Parathyroid adenoma (tissue), 2 donors: Measurements from ENCODE around the gene ALDH1A1.

ENCODE experiments used
- H2AFZ ChIP-seq: fragments of 300-600 bp; sonication (generic); one replicate; pipeline ENCODE4 v1.7.0; 2017; ENCODE audit warnings: antibody characterized with exemption, mild to moderate bottlenecking
- H3K27ac ChIP-seq: fragments of 300-600 bp; sonication (generic); one replicate; pipeline ENCODE4 v1.7.0; 2017
- H3K27me3 ChIP-seq: fragments of 300-600 bp; sonication (generic); one replicate; pipeline ENCODE4 v1.7.0; 2017; ENCODE audit warnings: low read length; ENCODE audit not compliant: control insufficient read depth, insufficient read depth
- H3K36me3 ChIP-seq: fragments of 300-600 bp; sonication (generic); one replicate; pipeline ENCODE4 v1.7.0; 2017; ENCODE audit warnings: low read length; ENCODE audit not compliant: control insufficient read depth, insufficient read depth
- H3K4me1 ChIP-seq: fragments of 300-600 bp; sonication (generic); one replicate; pipeline ENCODE4 v1.7.0; 2017; ENCODE audit warnings: control low read depth
- H3K4me2 ChIP-seq: fragments of 300-600 bp; sonication (generic); one replicate; pipeline ENCODE4 v1.7.0; 2017; ENCODE audit warnings: low read length
- H3K4me3 ChIP-seq: fragments of 300-600 bp; sonication (generic); one replicate; pipeline ENCODE4 v1.7.0; 2017; ENCODE audit warnings: low read depth, low read length
- H3K79me2 ChIP-seq: fragments of 300-600 bp; sonication (generic); one replicate; pipeline ENCODE4 v1.7.0; 2017; ENCODE audit warnings: control low read depth
- H3K9ac ChIP-seq: fragments of 300-600 bp; sonication (generic); one replicate; pipeline ENCODE4 v1.7.0; 2017; ENCODE audit warnings: mild to moderate bottlenecking
- H3K9me3 ChIP-seq: fragments of 300-600 bp; sonication (generic); one replicate; pipeline ENCODE4 v1.7.0; 2017; ENCODE audit warnings: low read length; ENCODE audit not compliant: control insufficient read depth
- TF ChIP-seq, protein P1 (sequence below): fragments of 300-600 bp; sonication (generic); IDR thresholded peaks from one replicate; pipeline ENCODE4 v1.7.0; 2017; ENCODE audit warnings: antibody characterized with exemption, mild to moderate bottlenecking
- donor health status: primary hyperparathyroidism.

Gene ALDH1A1

DNA sequence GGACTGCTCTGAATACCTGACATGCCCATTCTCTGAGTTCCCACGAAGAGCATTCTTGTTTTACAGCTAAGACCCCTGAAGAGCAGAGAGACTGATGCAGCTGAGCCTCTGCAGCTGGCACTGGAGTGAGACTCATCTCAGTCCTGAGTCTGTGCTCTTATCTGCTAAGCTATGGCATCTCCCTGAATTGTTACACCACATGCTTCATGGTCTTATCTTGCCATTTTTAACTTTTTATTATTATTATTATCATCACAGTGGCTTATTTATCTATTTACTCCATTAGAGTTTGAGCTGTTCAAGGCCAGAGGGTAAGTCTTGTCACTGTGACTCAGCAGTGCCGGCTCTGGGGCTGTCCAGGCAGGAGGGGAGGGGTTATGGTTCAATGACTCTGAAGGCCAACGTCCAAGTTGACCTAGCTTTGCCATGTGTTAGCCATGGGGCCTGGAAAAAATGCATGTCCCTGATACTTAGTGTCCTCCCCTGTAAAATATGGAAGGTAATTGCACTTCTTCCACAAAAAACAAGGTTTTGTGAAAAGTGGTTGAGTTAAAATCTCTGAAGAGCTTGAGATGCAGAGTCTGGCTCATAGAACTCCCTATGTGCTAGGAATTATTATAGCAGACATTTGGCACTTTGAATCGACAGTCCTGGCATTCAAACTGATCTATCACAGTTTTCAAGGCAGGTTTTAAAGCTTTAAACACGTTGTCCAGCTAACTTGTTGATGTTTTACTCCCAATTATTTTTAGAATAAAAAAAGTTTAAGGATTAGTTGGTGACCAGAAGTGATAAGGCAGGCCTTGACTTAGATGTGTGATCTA is 94.6 kb downstream of the ALDH1A1 start:
- Histone ChIP-seq H3K27me3 (no peaks in the 10 kb centered on the region), H2AFZ (no peak overlapping the region), H3K36me3 (no peaks in the 10 kb centered on the region), H3K27ac (no peak overlapping the region), H3K9me3 (no peaks in the 10 kb centered on the region), H3K9ac (no peak overlapping the region), H3K4me2 (no peak overlapping the region), H3K4me1 (no peaks in the 10 kb centered on the region), H3K4me3 (no peak overlapping the region), H3K79me2 (no peaks in the 10 kb centered on the region)
- TF ChIP-seq, protein P1, sequence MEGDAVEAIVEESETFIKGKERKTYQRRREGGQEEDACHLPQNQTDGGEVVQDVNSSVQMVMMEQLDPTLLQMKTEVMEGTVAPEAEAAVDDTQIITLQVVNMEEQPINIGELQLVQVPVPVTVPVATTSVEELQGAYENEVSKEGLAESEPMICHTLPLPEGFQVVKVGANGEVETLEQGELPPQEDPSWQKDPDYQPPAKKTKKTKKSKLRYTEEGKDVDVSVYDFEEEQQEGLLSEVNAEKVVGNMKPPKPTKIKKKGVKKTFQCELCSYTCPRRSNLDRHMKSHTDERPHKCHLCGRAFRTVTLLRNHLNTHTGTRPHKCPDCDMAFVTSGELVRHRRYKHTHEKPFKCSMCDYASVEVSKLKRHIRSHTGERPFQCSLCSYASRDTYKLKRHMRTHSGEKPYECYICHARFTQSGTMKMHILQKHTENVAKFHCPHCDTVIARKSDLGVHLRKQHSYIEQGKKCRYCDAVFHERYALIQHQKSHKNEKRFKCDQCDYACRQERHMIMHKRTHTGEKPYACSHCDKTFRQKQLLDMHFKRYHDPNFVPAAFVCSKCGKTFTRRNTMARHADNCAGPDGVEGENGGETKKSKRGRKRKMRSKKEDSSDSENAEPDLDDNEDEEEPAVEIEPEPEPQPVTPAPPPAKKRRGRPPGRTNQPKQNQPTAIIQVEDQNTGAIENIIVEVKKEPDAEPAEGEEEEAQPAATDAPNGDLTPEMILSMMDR: no peak

DNA sequence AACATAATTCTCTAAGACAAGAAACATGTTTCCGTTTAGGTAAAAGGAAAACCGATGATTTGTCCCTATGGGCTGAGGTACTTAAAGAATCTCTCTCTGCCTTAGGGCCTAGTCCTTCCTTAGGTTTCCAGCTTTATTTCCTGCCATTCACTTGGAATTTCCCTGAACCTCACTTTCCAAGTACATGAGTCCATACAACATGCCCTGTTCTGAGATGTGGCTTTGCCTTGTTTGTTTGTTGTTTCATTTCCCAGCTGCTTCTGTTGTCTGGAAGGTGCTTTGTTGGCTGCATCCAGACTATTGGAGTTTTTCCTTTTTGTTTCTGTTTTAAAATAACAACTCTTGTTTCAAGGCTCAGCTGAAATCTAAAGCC is 95.2 kb downstream of the ALDH1A1 start:
- Histone ChIP-seq H2AFZ (no peak overlapping the region), H3K4me2 (no peak overlapping the region), H3K27me3 (no peaks in the 10 kb centered on the region), H3K27ac (no peak overlapping the region), H3K9me3 (no peaks in the 10 kb centered on the region), H3K4me3 (no peak overlapping the region), H3K79me2 (no peaks in the 10 kb centered on the region), H3K9ac (no peak overlapping the region), H3K36me3 (no peaks in the 10 kb centered on the region), H3K4me1 (no peaks in the 10 kb centered on the region)
- TF ChIP-seq, protein P1: no peak

DNA sequence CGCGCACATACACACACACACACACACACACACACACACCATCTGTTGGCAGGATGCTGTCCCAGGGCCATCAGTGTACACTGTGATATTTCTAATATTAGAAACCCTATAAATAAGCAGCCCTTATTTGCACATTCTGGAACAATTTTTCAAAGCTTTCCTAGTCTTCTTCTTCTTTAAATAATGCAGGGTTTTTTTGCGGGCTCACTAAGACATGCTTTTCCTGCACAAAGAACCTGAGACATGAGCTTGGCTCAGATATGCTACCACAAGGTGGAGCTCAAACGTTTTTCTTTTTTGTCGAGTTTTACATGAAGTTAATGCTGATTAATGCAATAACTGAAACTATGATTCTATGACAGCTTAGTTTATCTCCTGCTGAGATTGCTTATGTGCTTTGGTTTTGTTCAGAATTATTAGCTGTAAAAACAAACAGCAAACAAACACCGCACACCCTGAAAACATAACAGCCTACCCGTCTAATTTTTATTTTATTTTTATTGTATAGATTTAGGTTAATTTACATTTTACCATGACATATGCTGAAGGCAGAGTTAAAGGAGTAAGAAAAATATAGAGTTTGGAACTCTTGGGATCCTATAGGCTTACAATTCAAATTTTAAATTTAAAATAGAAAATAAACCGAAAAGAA is 95.8 kb downstream of the ALDH1A1 start:
- no peaks in the 10 kb centered on the region for H3K27me3 ChIP-seq

DNA sequence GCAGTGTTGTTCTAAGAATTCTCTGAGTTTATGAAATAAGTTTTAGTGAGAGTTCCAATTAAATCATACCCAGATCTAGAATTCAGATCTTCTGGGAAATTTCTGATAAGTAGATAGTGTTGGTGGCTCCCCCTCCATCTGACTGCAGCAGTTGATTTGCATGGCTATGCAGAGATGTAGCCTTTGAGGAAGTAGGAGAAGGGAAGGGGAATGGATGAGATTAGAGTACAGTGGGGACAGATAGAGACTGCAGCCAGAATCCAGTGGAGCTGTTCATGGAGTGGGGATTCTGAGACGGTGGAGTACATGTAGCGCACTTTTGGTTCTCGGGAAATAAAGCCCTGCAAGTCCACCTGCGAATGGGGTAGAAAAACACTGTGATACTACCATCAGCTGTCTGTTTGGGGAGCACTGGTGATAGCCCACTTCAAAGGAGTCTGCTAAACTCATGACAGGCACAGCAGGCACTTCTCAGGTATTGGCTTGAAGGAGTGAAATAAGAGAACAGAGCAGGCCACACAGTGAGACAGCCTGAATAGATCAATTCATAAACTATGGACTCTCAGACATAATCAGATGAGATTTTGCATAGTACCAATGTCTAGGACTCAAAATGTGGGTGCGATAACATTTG is 96.8 kb downstream of the ALDH1A1 start:
- Histone ChIP-seq H3K4me1 (no peaks in the 10 kb centered on the region), H3K27ac (no peak overlapping the region), H2AFZ (no peak overlapping the region), H3K27me3 (no peaks in the 10 kb centered on the region), H3K9ac (no peak overlapping the region), H3K4me3 (no peak overlapping the region), H3K79me2 (no peaks in the 10 kb centered on the region), H3K36me3 (no peaks in the 10 kb centered on the region), H3K9me3 (no peaks in the 10 kb centered on the region), H3K4me2 (no peak overlapping the region)
- TF ChIP-seq, protein P1: no peak

More for the DNA sequence above, 95.8 kb downstream of the ALDH1A1 start:
- Histone ChIP-seq H3K36me3 (no peaks in the 10 kb centered on the region), H3K79me2 (no peaks in the 10 kb centered on the region), H3K4me3 (no peak overlapping the region), H3K27ac (no peak overlapping the region), H3K4me2 (no peak overlapping the region), H3K9me3 (no peaks in the 10 kb centered on the region), H3K9ac (no peak overlapping the region), H2AFZ (no peak overlapping the region), H3K4me1 (no peaks in the 10 kb centered on the region)
- TF ChIP-seq, protein P1: peak; percentile 26
